ENCODE data around the gene KIF21A.

GRCh38 chr12:39278426-39278825 lies 164.5 kb downstream of the KIF21A start:
- TF ChIP-seq CTCF (IDR thresholded peaks at IDR 0.05; ENCODE audit: low read length) = no peak
- TF ChIP-seq EZH2 (optimal IDR thresholded peaks at IDR 0.05; ENCODE audit: low read depth, low read length) = no peak
- TF ChIP-seq EZH2phosphoT487 (IDR thresholded peaks at IDR 0.05; ENCODE audit: low read length) = no peak

All from MM.1S (cell line).